ENCODE measurements around the gene ARID3C. TPM values are rescaled to one million over a fixed set of nuclear protein-coding genes. Genes with fewer than 3 reads are reported as not detected.

ARID3C gene
- total RNA-seq: 0.23 TPM in 1 of 2 replicates, not detected in the other

GRCh38 chr9:34628656-34629490 is at the start of gene ARID3C:
Gene ARID3C, minus strand, starts transcription at chr9:34629066. Its CDS starts 1,052 bp downstream, at chr9:34628014.
- Mint-ChIP-seq H3K4me3 (peak within 1 kb of the TSS; percentile 80), H3K9me3 (no peaks in the 10 kb centered on the region), H3K27me3 (ENCODE audit: insufficient read depth) (peaks cover 57% of the 10 kb centered on the region), H3K27ac (peak within 1 kb of the TSS; percentile 26), H3K4me1 (ENCODE audit: low read depth) (peaks cover 17% of the 10 kb centered on the region), H3K36me3 (ENCODE audit: low read depth) (peaks cover 15% of the 10 kb centered on the region)
- intact Hi-C loops (cut with micrococcal nuclease): loop anchor here (1.0 kb wide), 1 partner anchor 17 kb away; the partner anchor contains the start of gene RPP25L
- DNase-seq (ENCODE audit: low spot score): no peak

- H3K27ac Mint-ChIP-seq: no peak overlapping the region
- no peak overlapping the region for H3K4me3 Mint-ChIP-seq
- no peak for DNase-seq (ENCODE audit: low spot score)
- H3K9me3 Mint-ChIP-seq: no peaks in the 10 kb centered on the region
- H3K4me1 Mint-ChIP-seq (ENCODE audit: low read depth): no peaks in the 10 kb centered on the region
- peaks cover 4% of the 10 kb centered on the region for H3K27me3 Mint-ChIP-seq (ENCODE audit: insufficient read depth)
- H3K36me3 Mint-ChIP-seq (ENCODE audit: low read depth): no peaks in the 10 kb centered on the region
- intact Hi-C loops (cut with micrococcal nuclease): loop anchor here (1.0 kb wide), 1 partner anchor 26 kb away; no protein-coding TSS in a partner anchor
Measured at GRCh38 chr9:34675869-34676268, 47.0 kb upstream of the ARID3C start.

- no peaks in the 10 kb centered on the region for H3K4me1 Mint-ChIP-seq (ENCODE audit: low read depth)
- no peak overlapping the region for H3K27ac Mint-ChIP-seq
- no peaks in the 10 kb centered on the region for H3K9me3 Mint-ChIP-seq
- peak; percentile 31 for DNase-seq (ENCODE audit: low spot score)
- H3K27me3 Mint-ChIP-seq (ENCODE audit: insufficient read depth): peaks cover 4% of the 10 kb centered on the region
- no peak overlapping the region for H3K4me3 Mint-ChIP-seq
- intact Hi-C loops (cut with micrococcal nuclease): loop anchor here (1.0 kb wide), 1 partner anchor 27 kb away; no protein-coding TSS in a partner anchor
- peaks cover 4% of the 10 kb centered on the region for H3K36me3 Mint-ChIP-seq (ENCODE audit: low read depth)
Measured at GRCh38 chr9:34675048-34675714, 46.3 kb upstream of the ARID3C start.

GRCh38 chr9:34674440-34674839 is 45.6 kb upstream of the ARID3C start:
- H3K27me3 Mint-ChIP-seq (ENCODE audit: insufficient read depth): peaks cover 4% of the 10 kb centered on the region
- no peak overlapping the region for H3K4me3 Mint-ChIP-seq
- no peak overlapping the region for H3K27ac Mint-ChIP-seq
- no peak for DNase-seq (ENCODE audit: low spot score)
- intact Hi-C loops (cut with micrococcal nuclease): no loop called here
- H3K36me3 Mint-ChIP-seq (ENCODE audit: low read depth): peaks cover 4% of the 10 kb centered on the region
- H3K9me3 Mint-ChIP-seq: peaks cover under 1% of the 10 kb centered on the region
- no peaks in the 10 kb centered on the region for H3K4me1 Mint-ChIP-seq (ENCODE audit: low read depth)

GRCh38 chr9:34671307-34671706 is 42.4 kb upstream of the ARID3C start:
- H3K36me3 Mint-ChIP-seq (ENCODE audit: low read depth): peaks cover 12% of the 10 kb centered on the region
- H3K9me3 Mint-ChIP-seq: peaks cover 5% of the 10 kb centered on the region
- no peaks in the 10 kb centered on the region for H3K4me1 Mint-ChIP-seq (ENCODE audit: low read depth)
- H3K27ac Mint-ChIP-seq: no peak overlapping the region
- intact Hi-C loops (cut with micrococcal nuclease): no loop called here
- no peak for DNase-seq (ENCODE audit: low spot score)
- no peak overlapping the region for H3K4me3 Mint-ChIP-seq
- H3K27me3 Mint-ChIP-seq (ENCODE audit: insufficient read depth): peaks cover 4% of the 10 kb centered on the region

GRCh38 chr9:34669809-34670562 is 41.1 kb upstream of the ARID3C start:
- H3K4me1 Mint-ChIP-seq (ENCODE audit: low read depth): no peaks in the 10 kb centered on the region
- no peak for DNase-seq (ENCODE audit: low spot score)
- peaks cover 4% of the 10 kb centered on the region for H3K27me3 Mint-ChIP-seq (ENCODE audit: insufficient read depth)
- no peak overlapping the region for H3K27ac Mint-ChIP-seq
- H3K4me3 Mint-ChIP-seq: no peak overlapping the region
- intact Hi-C loops (cut with micrococcal nuclease): loop anchor here (10.0 kb wide), 1 partner anchor 405 kb away; the partner anchor contains the start of genes FANCG and VCP
- H3K36me3 Mint-ChIP-seq (ENCODE audit: low read depth): peaks cover 12% of the 10 kb centered on the region
- H3K9me3 Mint-ChIP-seq: peaks cover 5% of the 10 kb centered on the region

GRCh38 chr9:34665381-34666250 is 36.8 kb upstream of the ARID3C start:
- Mint-ChIP-seq H3K27me3 (ENCODE audit: insufficient read depth) (no peaks in the 10 kb centered on the region), H3K9me3 (peaks cover 5% of the 10 kb centered on the region), H3K27ac (peak overlapping the region; percentile 84), H3K4me1 (ENCODE audit: low read depth) (peaks cover 31% of the 10 kb centered on the region), H3K4me3 (peak overlapping the region; percentile 88), H3K36me3 (ENCODE audit: low read depth) (peaks cover 22% of the 10 kb centered on the region)
- intact Hi-C loops (cut with micrococcal nuclease): loop anchor here (1.0 to 10.0 kb wide), 10 partner anchors 19 to 487 kb away; partner anchors contain the start of genes DCTN3, DNAI1, DNAJB5 and FAM219A
- peak; percentile 86 for DNase-seq (ENCODE audit: low spot score)

- Mint-ChIP-seq H3K4me3 (peak overlapping the region; percentile 88), H3K36me3 (ENCODE audit: low read depth) (peaks cover 22% of the 10 kb centered on the region), H3K27me3 (ENCODE audit: insufficient read depth) (no peaks in the 10 kb centered on the region), H3K27ac (peak overlapping the region; percentile 84), H3K4me1 (ENCODE audit: low read depth) (peaks cover 31% of the 10 kb centered on the region), H3K9me3 (peaks cover 5% of the 10 kb centered on the region)
- intact Hi-C loops (cut with micrococcal nuclease): loop anchor here (1.0 to 10.0 kb wide), 8 partner anchors 19 to 451 kb away; partner anchors contain the start of genes DCTN3, DNAI1, DNAJB5 and FAM219A
- no peak for DNase-seq (ENCODE audit: low spot score)
Measured at GRCh38 chr9:34665067-34665380, 36.2 kb upstream of the ARID3C start.

GRCh38 chr9:34664281-34665066 is 35.6 kb upstream of the ARID3C start:
- DNase-seq (ENCODE audit: low spot score): peak; percentile 61
- Mint-ChIP-seq H3K4me1 (ENCODE audit: low read depth) (peaks cover 31% of the 10 kb centered on the region), H3K36me3 (ENCODE audit: low read depth) (peaks cover 22% of the 10 kb centered on the region), H3K27me3 (ENCODE audit: insufficient read depth) (no peaks in the 10 kb centered on the region), H3K9me3 (peaks cover 5% of the 10 kb centered on the region), H3K4me3 (peak overlapping the region; percentile 88), H3K27ac (peak overlapping the region; percentile 76)
- intact Hi-C loops (cut with micrococcal nuclease): loop anchor here (1.0 to 10.0 kb wide), 9 partner anchors 18 to 452 kb away; partner anchors contain the start of genes DCTN3, DNAI1, DNAJB5 and FAM219A

GRCh38 chr9:34663303-34663605 is 34.4 kb upstream of the ARID3C start:
- Mint-ChIP-seq H3K27me3 (ENCODE audit: insufficient read depth) (no peaks in the 10 kb centered on the region), H3K36me3 (ENCODE audit: low read depth) (peaks cover 15% of the 10 kb centered on the region), H3K4me3 (no peak overlapping the region), H3K9me3 (no peaks in the 10 kb centered on the region), H3K27ac (peak overlapping the region; percentile 80), H3K4me1 (ENCODE audit: low read depth) (peaks cover 31% of the 10 kb centered on the region)
- intact Hi-C loops (cut with micrococcal nuclease): loop anchor here (10.0 kb wide), 1 partner anchor 412 kb away; the partner anchor contains the start of genes FANCG and VCP
- DNase-seq (ENCODE audit: low spot score): peak; percentile 5

All from activated T-helper 1 cell treated with anti-CD3 and anti-CD28 coated beads, Interleukin-12 subunit alpha, Interleukin-12 subunit beta, Interleukin-2, Interleukin-4 antibody, amounts not matched to agents 30 ng/mL and 10 ng/mL and 1 ng/mL, durations not matched to agents 14 hours and 24 hours and 36 hours (primary cell).